Measurements from ENCODE around the gene IFITM1.
"Not testable (repeated sequence)": the region's sequence is repeated elsewhere in the genome, so short reads cannot be mapped to it uniquely, and the experiment has no call there.

The IFITM1 gene

DNA sequence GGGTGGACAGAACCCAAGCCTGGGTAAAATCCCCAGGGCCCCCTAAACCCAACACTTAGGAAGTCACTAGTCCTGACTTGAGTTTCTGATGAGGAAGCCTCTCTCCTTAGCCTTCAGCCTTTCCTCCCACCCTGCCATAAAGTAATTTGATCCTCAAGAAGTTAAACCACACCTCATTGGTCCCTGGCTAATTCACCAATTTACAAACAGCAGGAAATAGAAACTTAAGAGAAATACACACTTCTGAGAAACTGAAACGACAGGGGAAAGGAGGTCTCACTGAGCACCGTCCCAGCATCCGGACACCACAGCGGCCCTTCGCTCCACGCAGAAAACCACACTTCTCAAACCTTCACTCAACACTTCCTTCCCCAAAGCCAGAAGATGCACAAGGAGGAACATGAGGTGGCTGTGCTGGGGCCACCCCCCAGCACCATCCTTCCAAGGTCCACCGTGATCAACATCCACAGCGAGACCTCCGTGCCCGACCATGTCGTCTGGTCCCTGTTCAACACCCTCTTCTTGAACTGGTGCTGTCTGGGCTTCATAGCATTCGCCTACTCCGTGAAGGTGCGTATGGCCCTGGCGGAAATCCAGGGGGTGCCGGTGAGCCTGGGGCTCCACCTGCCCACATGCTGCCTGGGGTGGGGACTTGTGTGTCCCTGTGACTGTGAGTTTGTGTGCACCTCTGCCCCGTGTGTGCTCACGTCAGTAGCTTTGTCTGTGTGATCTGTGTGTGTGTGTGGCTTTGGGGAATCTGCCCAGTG lies at the start of gene IFITM1:
IFITM1 (plus strand) TSS at position 254 of the 767 bp plus-strand sequence; CDS start at position 385, 131 bp downstream.
- peak within 1 kb of the TSS; percentile 97 for H3K4me3 Mint-ChIP-seq

DNA sequence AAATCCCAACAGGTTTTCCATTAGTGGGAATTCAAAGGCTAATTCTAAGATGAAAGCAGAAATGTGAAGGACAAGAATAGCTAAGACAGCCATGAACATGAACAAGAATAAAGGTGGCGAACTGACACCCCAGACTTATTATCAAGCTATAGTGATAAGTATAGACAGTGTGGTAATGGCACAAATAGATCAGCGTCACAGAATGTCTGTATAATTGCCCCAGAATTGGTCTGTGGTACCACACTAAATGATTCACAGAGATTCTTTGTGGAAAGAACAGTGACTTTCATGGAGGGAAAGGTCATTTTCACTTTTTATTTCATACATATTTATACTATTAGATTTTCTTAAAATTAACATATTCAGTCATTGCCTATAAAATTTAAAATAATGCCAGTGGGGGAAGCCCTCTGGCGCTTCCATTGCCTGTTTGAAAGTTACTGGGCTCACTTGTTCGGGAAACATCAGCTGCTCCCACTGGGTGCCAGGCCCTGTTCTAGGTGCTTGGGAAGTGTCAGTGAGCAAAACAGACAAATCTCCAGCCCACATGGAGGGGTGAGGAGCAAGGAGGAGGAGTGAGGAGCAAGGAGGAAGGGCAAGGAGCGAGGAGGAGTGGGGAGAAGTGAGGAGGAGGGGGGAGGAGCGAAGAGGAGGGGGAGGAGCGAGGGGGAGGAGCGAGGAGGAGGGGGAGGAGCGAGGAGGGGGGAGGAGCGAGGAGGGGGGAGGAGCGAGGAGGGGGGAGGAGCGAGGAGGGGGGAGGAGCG lies 47.0 kb upstream of the IFITM1 start:
- Mint-ChIP-seq H3K9me3 (peaks cover 3% of the 10 kb centered on the region), H3K36me3 (no peaks in the 10 kb centered on the region), H3K4me3 (peak overlapping the region; percentile 91), H3K4me1 (peaks cover 18% of the 10 kb centered on the region), H3K27ac (peak overlapping the region; percentile 99), H3K27me3 (no peaks in the 10 kb centered on the region)
- ATAC-seq (ENCODE audit: low read depth) (no peak), DNase-seq (ENCODE audit: low spot score in 2 of 2) (no peak)

More for the DNA sequence above, at the start of gene IFITM1:
- H3K27me3 Mint-ChIP-seq, result no peaks in the 10 kb centered on the region
- DNase-seq (ENCODE audit: low spot score in 2 of 2) (no peak), ATAC-seq (ENCODE audit: low read depth) (peak; percentile 68)
- H3K27ac Mint-ChIP-seq, result peak within 1 kb of the TSS; percentile 93
- H3K36me3 Mint-ChIP-seq, result no peaks in the 10 kb centered on the region
- peaks cover 28% of the 10 kb centered on the region for H3K4me1 Mint-ChIP-seq
- no peaks in the 10 kb centered on the region for H3K9me3 Mint-ChIP-seq

DNA sequence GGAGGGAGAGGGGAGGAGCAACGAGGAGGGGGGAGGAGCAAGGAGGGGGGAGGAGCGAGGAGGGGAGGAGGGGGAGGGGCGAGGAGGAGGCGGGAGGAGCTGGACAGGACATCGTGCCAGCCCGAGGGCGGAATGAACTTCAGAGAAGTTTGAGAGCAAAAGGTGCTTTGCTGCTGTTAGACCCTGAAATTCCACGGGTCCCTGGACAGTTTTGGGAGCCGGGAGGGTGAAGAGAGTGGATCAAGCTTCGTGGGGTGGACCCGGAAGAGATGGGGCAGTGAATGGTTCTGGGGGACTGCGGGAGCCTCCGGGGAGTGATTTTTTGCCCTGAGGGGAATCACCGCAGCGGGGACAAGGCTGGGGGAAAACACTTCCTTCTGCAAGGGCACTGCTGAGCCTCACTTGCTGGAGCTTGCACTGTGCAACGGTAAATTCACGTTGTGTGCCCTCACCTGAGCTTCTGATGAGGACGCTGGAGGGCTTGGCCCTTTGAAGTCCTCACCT lies 46.3 kb upstream of the IFITM1 start:
- Mint-ChIP-seq H3K4me3 (peak overlapping the region; percentile 96), H3K36me3 (no peaks in the 10 kb centered on the region), H3K9me3 (peaks cover 1% of the 10 kb centered on the region), H3K27ac (peak overlapping the region; percentile 99), H3K27me3 (no peaks in the 10 kb centered on the region), H3K4me1 (peaks cover 18% of the 10 kb centered on the region)
- ATAC-seq (ENCODE audit: low read depth), result peak; percentile 27
- DNase-seq (ENCODE audit: low spot score in 2 of 2), result peak; percentile 56 to 71

DNA sequence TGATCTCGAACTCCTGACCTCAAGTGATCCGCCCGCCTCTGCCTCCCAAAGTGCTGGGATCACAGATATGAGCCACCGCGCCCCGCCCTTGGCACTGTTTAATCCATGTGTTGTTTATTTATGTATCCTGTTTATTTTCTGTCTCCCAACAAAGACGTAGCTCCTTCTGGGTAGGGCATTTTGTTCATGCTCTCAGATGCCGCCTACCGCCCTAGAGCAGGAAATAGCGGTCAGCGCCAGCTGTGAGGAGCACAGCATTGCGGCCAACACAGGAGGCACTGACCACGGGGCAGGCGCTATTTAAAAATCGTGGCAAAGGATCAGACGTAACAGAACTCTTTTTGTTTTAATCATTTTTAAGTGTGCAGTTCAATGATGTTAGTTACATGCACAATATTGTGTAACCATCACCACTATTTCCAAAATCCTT lies 45.1 kb upstream of the IFITM1 start:
- H3K4me3 Mint-ChIP-seq, result peak overlapping the region; percentile 96
- peak; percentile 34 for ATAC-seq (ENCODE audit: low read depth)
- DNase-seq (ENCODE audit: low spot score in 2 of 2), result peak in 1 of 2 donors; percentile 52

DNA sequence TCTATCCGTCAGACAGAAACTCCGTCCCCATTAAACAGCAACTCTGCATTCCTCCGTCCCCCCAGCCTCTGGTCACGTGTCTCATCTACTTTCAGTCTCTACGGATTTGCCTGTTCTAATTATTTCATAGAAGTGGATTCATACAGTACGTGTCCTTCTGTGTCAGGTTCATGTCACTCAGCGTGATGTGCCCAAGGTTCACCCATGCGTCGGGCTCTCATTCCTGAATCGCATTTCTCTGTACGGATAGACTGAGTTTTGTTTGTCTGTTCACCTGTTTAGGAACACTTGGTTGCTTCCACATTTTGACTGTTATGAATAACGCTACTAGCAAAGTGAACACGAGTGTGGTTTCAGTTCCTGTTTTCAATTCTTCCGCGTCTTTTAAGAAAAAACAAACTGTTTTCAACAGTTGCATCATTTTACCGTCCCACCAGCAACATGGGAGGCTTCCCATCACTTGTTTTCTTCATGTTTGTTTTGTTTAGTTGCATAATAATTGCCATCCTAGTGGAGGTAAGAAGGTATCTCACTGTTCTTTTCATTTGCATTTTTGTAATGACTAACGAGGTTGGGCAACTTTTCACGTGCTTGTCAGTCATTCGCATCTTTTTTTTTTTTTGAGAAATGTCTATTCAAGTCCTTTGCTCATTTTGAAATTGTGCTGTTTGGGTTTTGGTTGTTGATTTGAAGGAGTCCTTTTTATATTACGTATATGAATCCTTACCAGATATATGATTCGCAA lies 44.5 kb upstream of the IFITM1 start:
- H3K27ac Mint-ChIP-seq, result peak overlapping the region; percentile 99
- H3K36me3 Mint-ChIP-seq, result no peaks in the 10 kb centered on the region
- DNase-seq (ENCODE audit: low spot score in 2 of 2), result peak; percentile 66 to 81
- peak overlapping the region; percentile 96 for H3K4me3 Mint-ChIP-seq
- peaks cover 1% of the 10 kb centered on the region for H3K9me3 Mint-ChIP-seq
- peak; percentile 72 for ATAC-seq (ENCODE audit: low read depth)
- peaks cover 18% of the 10 kb centered on the region for H3K4me1 Mint-ChIP-seq
- no peaks in the 10 kb centered on the region for H3K27me3 Mint-ChIP-seq

More for the DNA sequence above, 45.1 kb upstream of the IFITM1 start:
- H3K9me3 Mint-ChIP-seq, H3K36me3 Mint-ChIP-seq, H3K27me3 Mint-ChIP-seq: not testable (repeated sequence)
- peaks cover 18% of the 10 kb centered on the region for H3K4me1 Mint-ChIP-seq
- peak overlapping the region; percentile 99 for H3K27ac Mint-ChIP-seq

DNA sequence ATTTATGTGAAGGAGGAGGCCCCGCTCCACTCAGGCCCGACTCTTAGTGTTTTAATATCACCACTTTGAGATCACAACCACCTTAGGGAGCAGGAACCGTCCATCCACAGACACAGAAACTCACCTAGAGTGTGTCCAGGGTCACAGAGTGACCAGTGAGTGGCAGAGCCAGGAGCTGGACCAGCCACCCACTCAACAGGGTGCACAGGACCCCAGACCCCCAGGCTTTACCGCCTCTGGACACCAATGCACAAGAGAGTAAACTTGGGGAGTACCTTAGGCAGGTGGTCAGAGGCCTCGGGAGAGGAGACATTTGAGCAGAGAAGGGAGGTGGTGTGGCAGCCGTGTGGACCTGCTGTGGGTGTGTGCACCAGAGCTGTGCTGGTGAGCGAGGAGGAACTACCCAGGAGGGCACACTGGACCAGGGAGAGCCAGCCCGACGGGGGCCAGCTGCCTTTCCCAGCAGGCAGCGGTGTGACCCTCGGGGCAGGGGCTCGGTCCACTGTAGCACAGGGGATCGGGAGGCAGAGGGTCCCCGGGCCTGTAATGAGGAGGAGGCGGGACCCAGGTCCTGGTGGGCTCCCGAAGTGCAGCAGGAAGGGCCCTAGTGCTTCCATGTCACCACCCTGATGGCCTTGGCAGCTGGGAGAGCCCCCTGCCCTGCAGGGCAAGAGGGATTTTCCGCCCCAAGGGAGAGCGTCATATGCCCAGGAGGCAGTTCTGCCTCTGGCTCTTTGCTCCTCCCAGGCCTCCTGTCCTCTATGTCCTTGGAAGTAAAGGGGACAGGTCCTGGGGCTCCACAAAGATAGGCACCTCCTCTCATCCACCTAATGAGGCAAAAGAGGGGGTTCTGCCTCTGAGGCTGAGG lies 43.2 kb upstream of the IFITM1 start:
- ATAC-seq (ENCODE audit: low read depth) (no peak), DNase-seq (ENCODE audit: low spot score in 2 of 2) (no peak)
- H3K4me3 Mint-ChIP-seq, result no peak overlapping the region
- no peaks in the 10 kb centered on the region for H3K36me3 Mint-ChIP-seq
- peak overlapping the region; percentile 99 for H3K27ac Mint-ChIP-seq
- no peaks in the 10 kb centered on the region for H3K27me3 Mint-ChIP-seq
- peaks cover under 1% of the 10 kb centered on the region for H3K9me3 Mint-ChIP-seq
- H3K4me1 Mint-ChIP-seq, result peaks cover 28% of the 10 kb centered on the region

DNA sequence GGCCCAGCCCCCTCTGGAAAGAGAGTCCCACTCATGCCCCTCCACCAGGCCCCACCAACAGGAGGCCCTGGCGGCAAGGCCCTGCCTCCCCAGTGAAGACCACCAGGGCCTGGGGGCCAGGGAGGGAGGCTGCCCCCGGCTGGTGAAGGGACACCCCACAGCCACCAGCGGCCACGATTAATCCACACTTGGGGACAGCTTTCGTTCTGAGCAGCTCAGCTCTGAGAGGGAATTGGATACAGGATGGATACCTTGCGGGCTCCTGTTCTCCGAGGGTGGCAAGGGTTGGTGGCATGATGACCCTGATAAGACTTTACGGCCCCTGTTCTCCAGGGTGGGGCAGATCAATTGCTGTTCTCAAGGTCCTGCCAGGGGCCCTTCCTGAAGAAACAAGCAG lies 42.5 kb upstream of the IFITM1 start:
- Mint-ChIP-seq H3K27ac (peak overlapping the region; percentile 75), H3K36me3 (no peaks in the 10 kb centered on the region), H3K4me3 (no peak overlapping the region), H3K27me3 (no peaks in the 10 kb centered on the region), H3K4me1 (peaks cover 31% of the 10 kb centered on the region), H3K9me3 (no peaks in the 10 kb centered on the region)
- no peak for ATAC-seq (ENCODE audit: low read depth)
- no peak for DNase-seq (ENCODE audit: low spot score in 2 of 2)

DNA sequence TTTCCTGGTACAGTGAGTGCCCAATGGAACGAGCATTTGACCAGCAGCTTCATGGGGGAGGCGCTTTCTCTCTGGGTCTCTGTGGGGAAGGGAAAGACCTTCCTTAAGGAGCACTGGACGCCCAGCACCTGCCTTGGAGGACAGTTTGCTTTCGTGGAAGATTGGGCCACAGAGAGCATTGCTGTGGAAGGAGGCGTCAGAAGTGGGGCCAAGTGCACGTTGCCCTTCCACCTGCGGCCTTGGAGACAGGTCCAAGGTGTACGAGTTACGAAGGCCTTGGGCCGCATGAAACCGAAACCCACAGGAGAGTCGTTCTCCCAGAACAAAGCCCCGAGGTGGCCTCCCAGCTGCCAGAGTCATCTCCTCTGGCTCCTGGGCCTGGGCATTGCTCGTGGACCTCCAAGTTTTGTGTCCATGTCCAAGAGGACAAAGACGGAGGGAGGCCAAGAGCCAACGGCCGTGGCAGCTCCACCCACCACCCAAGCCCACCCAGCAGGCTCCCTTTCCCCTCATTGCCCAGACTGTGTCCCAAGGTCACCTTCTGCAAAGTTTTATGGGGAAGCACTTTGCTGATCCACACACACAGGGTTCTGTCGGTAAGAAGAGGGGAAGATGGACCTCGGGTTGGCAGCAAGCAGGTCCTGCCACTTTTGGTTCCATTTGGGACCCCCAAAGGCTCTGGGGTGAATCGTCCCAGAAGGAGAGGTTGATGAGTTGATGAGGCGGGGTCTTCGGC lies 41.5 kb upstream of the IFITM1 start:
- Mint-ChIP-seq H3K27me3 (no peaks in the 10 kb centered on the region), H3K4me1 (peaks cover 31% of the 10 kb centered on the region), H3K4me3 (no peak overlapping the region), H3K9me3 (peaks cover 3% of the 10 kb centered on the region), H3K27ac (peak overlapping the region; percentile 75), H3K36me3 (peaks cover 5% of the 10 kb centered on the region)
- ATAC-seq (ENCODE audit: low read depth), result no peak
- no peak for DNase-seq (ENCODE audit: low spot score in 2 of 2)

DNA sequence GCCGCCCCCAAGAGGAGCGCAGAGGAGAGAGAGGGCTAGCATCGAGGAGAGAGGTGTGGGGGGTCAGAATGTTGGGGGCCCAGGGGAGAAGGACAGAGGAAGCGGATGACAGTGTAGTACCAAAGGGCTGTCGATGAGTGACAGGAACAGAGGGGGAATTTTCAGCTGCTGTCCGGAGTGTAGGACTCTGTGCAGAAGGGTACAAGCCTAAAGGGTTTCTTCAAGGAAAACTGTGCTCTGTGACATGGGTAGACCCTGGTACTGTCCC lies 41.0 kb upstream of the IFITM1 start:
- no peak for DNase-seq (ENCODE audit: low spot score in 2 of 2)
- H3K4me1 Mint-ChIP-seq, result peaks cover 31% of the 10 kb centered on the region
- peaks cover 5% of the 10 kb centered on the region for H3K36me3 Mint-ChIP-seq
- H3K27me3 Mint-ChIP-seq, result no peaks in the 10 kb centered on the region
- ATAC-seq (ENCODE audit: low read depth), result no peak
- H3K9me3 Mint-ChIP-seq, result peaks cover 3% of the 10 kb centered on the region
- no peak overlapping the region for H3K4me3 Mint-ChIP-seq
- H3K27ac Mint-ChIP-seq, result no peak overlapping the region

DNA sequence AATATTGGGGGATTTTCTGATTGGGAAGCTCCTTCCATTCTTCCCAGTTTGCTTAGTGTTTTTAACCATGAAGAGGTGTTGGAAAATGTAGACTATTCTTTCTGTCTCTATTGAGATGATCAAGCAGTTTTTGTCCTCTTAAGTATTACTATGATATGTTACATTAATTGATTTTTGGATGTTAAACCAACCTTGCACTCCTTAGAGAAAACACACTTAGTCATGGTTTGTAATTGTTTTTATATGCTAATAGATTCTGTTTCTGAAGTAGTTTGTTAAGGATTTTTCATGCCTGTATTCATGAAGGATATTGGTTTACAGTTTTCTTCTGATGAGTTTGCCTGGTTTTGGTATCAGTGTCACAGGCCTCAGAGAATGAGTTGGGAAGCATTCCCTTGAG lies 37.6 kb upstream of the IFITM1 start:
- Mint-ChIP-seq H3K27me3 (peaks cover 3% of the 10 kb centered on the region), H3K4me1 (peaks cover 19% of the 10 kb centered on the region), H3K4me3 (no peak overlapping the region), H3K36me3 (peaks cover 5% of the 10 kb centered on the region), H3K9me3 (peaks cover 3% of the 10 kb centered on the region), H3K27ac (no peak overlapping the region)
- no peak for ATAC-seq (ENCODE audit: low read depth)
- no peak for DNase-seq (ENCODE audit: low spot score in 2 of 2)

DNA sequence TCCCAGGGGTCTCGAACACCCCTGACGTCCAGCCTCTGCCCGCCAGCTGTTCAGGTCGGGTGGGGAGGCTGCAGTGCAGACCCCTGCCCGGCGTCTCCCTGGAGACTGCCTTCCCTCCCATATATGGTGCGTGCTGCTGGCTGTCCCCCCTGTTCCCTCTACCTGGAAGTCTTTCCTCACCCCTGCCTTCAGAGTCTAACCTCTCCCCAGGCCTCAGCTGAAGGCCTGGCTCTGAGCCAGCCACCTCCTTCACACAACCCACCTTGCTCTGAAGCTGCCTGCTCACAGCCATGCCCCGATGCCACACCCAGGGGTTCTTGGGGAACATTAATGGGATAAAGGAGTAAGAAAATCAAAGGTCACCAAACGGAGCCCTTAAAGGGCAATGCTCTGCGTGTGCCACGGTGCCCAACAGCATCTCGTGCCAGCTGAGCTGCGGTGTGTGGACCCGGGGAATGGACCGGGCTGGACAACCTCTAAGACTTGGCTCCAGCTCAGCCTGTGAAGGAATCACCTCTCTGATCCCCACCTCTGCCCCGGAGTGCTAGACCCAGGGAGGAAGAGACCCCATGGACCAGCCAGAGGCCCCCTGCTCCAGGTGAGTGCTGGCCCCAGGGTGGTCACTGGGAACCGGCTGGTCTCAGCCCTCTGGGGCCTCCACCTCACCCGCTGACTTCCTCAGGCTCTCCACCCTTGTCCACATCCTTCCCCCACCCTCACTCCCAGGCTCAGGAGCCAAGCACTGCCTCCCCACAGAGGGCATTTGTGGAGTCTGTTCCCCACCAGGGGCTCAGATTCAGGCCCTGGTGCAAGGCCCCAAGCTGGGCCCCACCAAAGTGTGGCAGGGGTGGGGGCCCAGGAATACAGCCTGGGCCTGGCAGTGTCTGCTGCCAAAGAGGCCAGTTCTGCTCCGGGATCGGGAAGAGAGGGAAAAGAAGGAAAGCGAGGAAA lies 35.6 kb upstream of the IFITM1 start, which contains the start of gene NLRP6:
NLRP6 (plus strand) TSS at position 407 of the 951 bp plus-strand sequence; CDS start at position 570, 163 bp downstream.
- H3K9me3 Mint-ChIP-seq, result peaks cover 3% of the 10 kb centered on the region
- H3K4me3 Mint-ChIP-seq, result peak within 1 kb of the TSS; percentile 78
- peak within 1 kb of the TSS; percentile 49 for H3K27ac Mint-ChIP-seq
- peaks cover 5% of the 10 kb centered on the region for H3K36me3 Mint-ChIP-seq
- H3K27me3 Mint-ChIP-seq, result peaks cover 15% of the 10 kb centered on the region
- peaks cover 29% of the 10 kb centered on the region for H3K4me1 Mint-ChIP-seq
- no peak for DNase-seq (ENCODE audit: low spot score in 2 of 2)
- ATAC-seq (ENCODE audit: low read depth), result no peak

Measured in memory B cell (primary cell).